Body of pancreas (tissue), 4 donors: ENCODE results near the gene ARHGAP24. TPM values are rescaled to one million over a fixed set of nuclear protein-coding genes. Genes with fewer than 3 reads are reported as not detected.

ENCODE experiments used
- ATAC-seq: fragments of 150-250 bp; one replicate; pipeline ENCODE4 v1.9.1; 2016
- DNase-seq, 4 donors: peaks; one replicate each; pipeline ENCODE4 v3.0.0-alpha.2; 2019
- H3K27ac ChIP-seq, 4 donors: fragments of 200-600 bp; sonication (generic); 1 replicate in 3 of 4; 2 replicates in 1 of 4; pipeline versions ENCODE4 v1.5.1 to v1.6.1; 2016 to 2019; ENCODE audit warnings: mild to moderate bottlenecking in 1 of 4, mixed read lengths in 1 of 4, moderate library complexity in 1 of 4
- H3K27me3 ChIP-seq, 2 donors: fragments of 200-600 bp; sonication (generic); one replicate each; pipeline ENCODE4 v1.6.0; 2016; ENCODE audit warnings: mild to moderate bottlenecking in 1 of 2
- H3K36me3 ChIP-seq, 2 donors: fragments of 200-600 bp; sonication (generic); replicated peaks in 1 of 2; 2 replicates each; pipeline ENCODE4 v1.5.1; 2016; ENCODE audit warnings: low read depth in 2 of 2; ENCODE audit not compliant: insufficient read depth in 1 of 2
- H3K4me1 ChIP-seq: fragments of 200-600 bp; sonication (generic); one replicate; pipeline ENCODE4 v1.6.0; 2016
- H3K4me3 ChIP-seq, 2 donors: fragments of 200-600 bp; sonication (generic); 1 replicate in 1 of 2; 2 replicates in 1 of 2; pipeline ENCODE4 v1.5.1; 2016 to 2019
- H3K9me3 ChIP-seq, 3 donors: fragments of 200-600 bp; sonication (generic); 1 replicate in 2 of 3; 2 replicates in 1 of 3; pipeline ENCODE4 v1.5.1; 2016
- POLR2A ChIP-seq, 3 donors: fragments of 450-650 bp; IDR thresholded peaks; one replicate each; pipeline ENCODE4 v1.6.1; 2016; ENCODE audit warnings: antibody characterized with exemption in 3 of 3, mild to moderate bottlenecking in 2 of 3
- WGBS, 2 donors: methylation state at CpG; one replicate each; pipeline ENCODE4 v1.1.5; 2017; 5-methylcytosine and 5-hydroxymethylcytosine counted together
- intact Hi-C: fragments of 100-400 bp; cut with DNase I; formaldehyde crosslinking; loops from one replicate; pipeline ENCODE4 v1.15.1; 2023
- total RNA-seq, 2 donors: library from RNA; depleted of rRNA; stranded (reverse); fragments of >200 nt; gene quantifications; one replicate each; pipeline ENCODE4 v1.1.0, GENCODE V29; 2016
- TF ChIP-seq, protein P1 (sequence below), 7 experiments: fragments of 450-650 bp in 4 of 7; fragments of 200-600 bp in 3 of 7; sonication (generic) in 3 of 7; IDR thresholded peaks; one replicate each; pipeline ENCODE4 v1.5.1; 2016 to 2019; ENCODE audit warnings: antibody characterized with exemption in 7 of 7

ARHGAP24 gene
- total RNA-seq, 2 donors from 2014 or later, result 43.3 to 113 TPM

DNA sequence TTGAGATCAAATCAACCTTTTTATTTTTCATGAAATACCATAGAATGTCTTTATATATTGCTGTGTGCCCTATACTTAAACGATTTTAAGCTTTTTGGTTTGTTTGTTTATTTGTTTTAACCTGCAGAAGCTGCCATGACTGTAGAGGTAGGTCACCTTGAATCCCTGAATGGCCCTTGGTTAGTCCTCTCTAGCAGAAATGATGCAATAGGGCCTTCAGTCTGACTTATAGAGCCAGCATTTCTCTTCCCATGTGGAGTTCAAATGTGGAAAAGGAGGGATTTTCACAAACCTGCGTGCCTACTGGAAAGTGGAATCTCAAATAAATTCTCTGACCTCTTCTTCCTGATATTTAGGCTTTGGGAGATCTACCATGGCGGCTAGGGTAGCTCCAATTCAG lies 557.0 kb downstream of the ARHGAP24 start:
- WGBS, 2 donors, result 75 to 76% methylated on average over 3 of the region's 3 CpGs
- Histone ChIP-seq H3K27ac (no peak overlapping the region), H3K36me3 (no peaks in the 10 kb centered on the region), H3K4me3 (no peak overlapping the region), H3K9me3 (no peaks in the 10 kb centered on the region), H3K4me1 (peaks cover 8% of the 10 kb centered on the region), H3K27me3 (no peaks in the 10 kb centered on the region)
- DNase-seq (no peak), ATAC-seq (no peak)
- TF ChIP-seq POLR2A (IDR thresholded peaks at IDR 0.05), result no peak
- TF ChIP-seq, protein P1, sequence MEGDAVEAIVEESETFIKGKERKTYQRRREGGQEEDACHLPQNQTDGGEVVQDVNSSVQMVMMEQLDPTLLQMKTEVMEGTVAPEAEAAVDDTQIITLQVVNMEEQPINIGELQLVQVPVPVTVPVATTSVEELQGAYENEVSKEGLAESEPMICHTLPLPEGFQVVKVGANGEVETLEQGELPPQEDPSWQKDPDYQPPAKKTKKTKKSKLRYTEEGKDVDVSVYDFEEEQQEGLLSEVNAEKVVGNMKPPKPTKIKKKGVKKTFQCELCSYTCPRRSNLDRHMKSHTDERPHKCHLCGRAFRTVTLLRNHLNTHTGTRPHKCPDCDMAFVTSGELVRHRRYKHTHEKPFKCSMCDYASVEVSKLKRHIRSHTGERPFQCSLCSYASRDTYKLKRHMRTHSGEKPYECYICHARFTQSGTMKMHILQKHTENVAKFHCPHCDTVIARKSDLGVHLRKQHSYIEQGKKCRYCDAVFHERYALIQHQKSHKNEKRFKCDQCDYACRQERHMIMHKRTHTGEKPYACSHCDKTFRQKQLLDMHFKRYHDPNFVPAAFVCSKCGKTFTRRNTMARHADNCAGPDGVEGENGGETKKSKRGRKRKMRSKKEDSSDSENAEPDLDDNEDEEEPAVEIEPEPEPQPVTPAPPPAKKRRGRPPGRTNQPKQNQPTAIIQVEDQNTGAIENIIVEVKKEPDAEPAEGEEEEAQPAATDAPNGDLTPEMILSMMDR (IDR thresholded peaks at IDR 0.05), result no peak
- intact Hi-C loops, result no loop called here

DNA sequence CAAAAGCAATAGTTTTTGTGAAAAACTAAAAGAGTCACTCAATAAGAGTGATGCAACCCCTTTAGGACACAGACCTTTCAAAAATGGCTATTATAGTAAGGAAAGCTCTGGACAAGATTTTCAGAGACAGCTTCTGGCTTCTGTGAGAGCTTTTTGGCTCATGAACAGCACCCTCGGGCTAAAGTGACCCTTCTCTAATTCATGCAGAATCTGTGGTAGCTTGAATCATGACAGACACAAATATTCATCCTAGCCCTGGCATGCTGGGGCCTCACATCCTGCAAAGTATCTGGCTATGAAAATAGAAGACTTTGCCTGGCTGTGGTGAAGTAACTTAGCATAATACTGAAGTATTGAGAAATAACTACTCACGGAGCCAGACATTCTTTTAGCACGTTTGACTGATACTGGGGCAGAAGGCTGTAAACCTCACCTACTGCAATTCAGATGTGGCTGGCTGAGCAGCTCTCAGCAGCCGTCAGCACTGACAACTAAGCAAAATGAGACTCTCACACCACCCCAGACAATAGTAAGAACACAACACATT lies 557.6 kb downstream of the ARHGAP24 start:
- 40 to 61% methylated on average over 4 of the region's 4 CpGs for WGBS, 2 donors
- H3K9me3 ChIP-seq, result no peaks in the 10 kb centered on the region
- H3K27ac ChIP-seq, result peak overlapping the region in 2 of 4 donors; percentile 23 to 39
- intact Hi-C loops, result no loop called here
- H3K36me3 ChIP-seq, result no peaks in the 10 kb centered on the region
- ATAC-seq (peak; percentile 65), DNase-seq (peak in 3 of 4 donors; percentile 8 to 19 (median 10))
- H3K27me3 ChIP-seq, result no peaks in the 10 kb centered on the region
- TF ChIP-seq, protein P1 (IDR thresholded peaks at IDR 0.05), result no peak
- no peak for TF ChIP-seq POLR2A (IDR thresholded peaks at IDR 0.05)
- peaks cover 8% of the 10 kb centered on the region for H3K4me1 ChIP-seq
- no peak overlapping the region for H3K4me3 ChIP-seq

DNA sequence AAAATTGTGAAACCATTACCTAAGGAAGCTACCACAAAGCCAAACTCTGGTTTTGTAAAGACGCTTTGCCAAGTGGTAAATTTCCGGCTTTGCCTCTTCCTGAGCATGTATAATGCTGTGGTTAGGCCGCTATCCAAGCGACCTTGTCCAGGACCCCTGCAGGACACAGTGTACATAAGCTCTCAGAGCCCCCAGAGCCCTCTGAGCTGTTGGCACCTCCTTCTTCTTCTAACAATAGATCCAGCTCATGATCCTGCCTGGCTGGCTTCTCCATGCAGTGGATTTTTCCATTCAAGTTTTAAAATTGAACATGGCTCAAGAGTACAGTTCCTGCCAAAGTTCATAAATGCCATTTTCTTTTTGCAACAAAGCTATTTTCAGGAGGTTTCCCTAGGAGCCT lies 558.2 kb downstream of the ARHGAP24 start:
- H3K4me3 ChIP-seq, result no peak overlapping the region
- intact Hi-C loops, result no loop called here
- whole genome bisulfite sequencing, 2 donors, result 64 to 77% methylated on average over 4 of the region's 4 CpGs
- ATAC-seq, result peak; percentile 27
- peak overlapping the region in 2 of 4 donors; percentile 23 to 39 for H3K27ac ChIP-seq
- H3K9me3 ChIP-seq, result no peaks in the 10 kb centered on the region
- H3K4me1 ChIP-seq, result peaks cover 8% of the 10 kb centered on the region
- H3K27me3 ChIP-seq, result no peaks in the 10 kb centered on the region
- TF ChIP-seq POLR2A (IDR thresholded peaks at IDR 0.05), result no peak
- TF ChIP-seq, protein P1 (IDR thresholded peaks at IDR 0.05), result no peak
- H3K36me3 ChIP-seq, result no peaks in the 10 kb centered on the region
- peak in 3 of 4 donors; percentile 21 to 35 (median 23) for DNase-seq

DNA sequence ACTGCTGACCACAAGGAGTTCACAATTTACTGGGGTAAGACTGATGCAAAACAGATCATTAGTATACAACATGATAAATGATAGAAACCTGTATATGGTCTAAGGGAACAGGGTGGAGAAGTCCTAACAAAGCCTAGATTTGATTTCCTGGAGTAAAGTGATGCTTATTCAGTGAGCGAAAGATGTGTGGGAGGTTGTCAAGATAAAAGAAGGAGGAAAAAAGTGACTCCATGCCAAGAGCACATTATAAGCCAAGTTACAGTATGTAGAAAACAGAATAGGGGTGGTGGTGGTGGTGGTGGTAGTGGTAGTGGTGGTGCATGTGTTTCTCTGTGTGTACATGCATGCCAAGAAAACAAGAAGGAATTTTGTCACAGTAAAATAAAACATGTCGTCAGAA lies 559.7 kb downstream of the ARHGAP24 start:
- H3K4me1 ChIP-seq, result peaks cover 8% of the 10 kb centered on the region
- H3K36me3 ChIP-seq, result no peaks in the 10 kb centered on the region
- TF ChIP-seq POLR2A (IDR thresholded peaks at IDR 0.05), result no peak
- TF ChIP-seq, protein P1 (IDR thresholded peaks at IDR 0.05), result no peak
- H3K27me3 ChIP-seq, result no peaks in the 10 kb centered on the region
- intact Hi-C loops, result no loop called here
- no peaks in the 10 kb centered on the region for H3K9me3 ChIP-seq
- H3K27ac ChIP-seq, result no peak overlapping the region
- DNase-seq, result no peak
- 88 to 92% methylated on average over 2 of the region's 2 CpGs for WGBS, 2 donors
- no peak overlapping the region for H3K4me3 ChIP-seq
- no peak for ATAC-seq

DNA sequence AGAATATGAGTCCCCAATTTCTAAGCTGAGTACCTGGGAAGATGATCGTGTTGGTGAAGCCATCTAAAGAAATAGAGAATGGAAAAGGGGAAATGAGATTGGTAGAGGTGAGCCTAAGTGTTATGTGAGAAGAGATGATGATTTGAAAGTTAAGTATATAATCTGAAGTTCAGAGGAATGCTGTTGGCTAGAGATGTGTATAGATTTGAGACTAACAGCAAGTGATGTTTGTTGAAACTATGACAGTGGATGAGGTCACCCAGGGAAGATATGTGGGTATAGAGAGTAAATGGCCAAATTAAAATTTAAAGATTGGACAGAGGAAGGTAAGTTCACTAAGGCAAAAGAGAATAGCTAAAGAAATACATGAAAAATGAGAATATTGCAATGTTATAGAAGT lies 560.7 kb downstream of the ARHGAP24 start:
- H3K9me3 ChIP-seq, result no peaks in the 10 kb centered on the region
- no peak for TF ChIP-seq POLR2A (IDR thresholded peaks at IDR 0.05)
- TF ChIP-seq, protein P1 (IDR thresholded peaks at IDR 0.05), result no peak
- no peak overlapping the region for H3K27ac ChIP-seq
- H3K4me1 ChIP-seq, result peaks cover 8% of the 10 kb centered on the region
- intact Hi-C loops, result no loop called here
- 88 to 96% methylated on average over 1 of the region's 1 CpG for WGBS, 2 donors
- DNase-seq, result no peak
- no peak overlapping the region for H3K4me3 ChIP-seq
- no peak for ATAC-seq
- H3K27me3 ChIP-seq, result no peaks in the 10 kb centered on the region
- no peaks in the 10 kb centered on the region for H3K36me3 ChIP-seq
